Neural cell (in vitro differentiated cells): ENCODE data around the gene NDUFA12.

Experiments used
- CTCF ChIP-seq: fragments of 450-650 bp; IDR thresholded peaks from 2 replicates; pipeline ENCODE4 v1.5.1; 2014; ENCODE audit warnings: antibody characterized with exemption, mild to moderate bottlenecking, moderate library complexity; ENCODE audit not compliant: poor library complexity, severe bottlenecking
- EP300 ChIP-seq: fragments of 450-650 bp; conservative IDR thresholded peaks from 2 replicates; pipeline ENCODE4 v1.6.1; 2014; ENCODE audit warnings: antibody characterized with exemption, mild to moderate bottlenecking, moderate library complexity; ENCODE audit not compliant: poor library complexity, severe bottlenecking
- EZH2 ChIP-seq: fragments of 200-600, 300-800 bp; shearing (Covaris generic), sonication (generic); IDR thresholded peaks from 2 replicates; pipeline ENCODE4 v1.6.1; 2014; ENCODE audit warnings: antibody characterized with exemption, low read length, borderline replicate concordance, mild to moderate bottlenecking; ENCODE audit not compliant: insufficient read depth, poor library complexity, severe bottlenecking
- REST ChIP-seq: IDR thresholded peaks from 2 replicates; pipeline ENCODE4 v1.6.1; 2012; ENCODE audit warnings: borderline replicate concordance
- SMC3 ChIP-seq: fragments of 450-650 bp; conservative IDR thresholded peaks from 2 replicates; pipeline ENCODE4 v1.6.1; 2014; ENCODE audit warnings: antibody characterized with exemption, mild to moderate bottlenecking, moderate library complexity; ENCODE audit not compliant: poor library complexity
- TAF1 ChIP-seq: IDR thresholded peaks from 2 replicates; pipeline ENCODE4 v1.6.1; 2012; ENCODE audit warnings: low read depth

- TF ChIP-seq EZH2, result no peak
- TF ChIP-seq SMC3, result no peak
- no peak for TF ChIP-seq CTCF
- no peak for TF ChIP-seq EP300
- TF ChIP-seq REST, result no peak
- TF ChIP-seq TAF1, result no peak
Observed at GRCh38 chr12:95004610-95005009, 1.1 kb upstream of the NDUFA12 start.
